GM18508 (cell line): ENCODE measurements around the gene SEL1L.
"Not testable (repeated sequence)": the region's sequence is repeated elsewhere in the genome, so short reads cannot be mapped to it uniquely, and the experiment has no call there.

ENCODE experiments used
- ATAC-seq: cut with Tn5 transposase; IDR thresholded peaks from one replicate; pipeline ENCODE4 v1.9.1; 2021; ENCODE audit warnings: moderate number of reproducible peaks; ENCODE audit not compliant: insufficient read depth, unreplicated experiment

SEL1L gene

GRCh38 chr14:81533212-81533535, 479 bp downstream of the SEL1L start:
- no peak for ATAC-seq

GRCh38 chr14:81529391-81529790, 4.3 kb downstream of the SEL1L start:
- ATAC-seq, result no peak

GRCh38 chr14:81525129-81525528, 8.5 kb downstream of the SEL1L start:
- ATAC-seq, result no peak

- no peak for ATAC-seq
Observed at GRCh38 chr14:81523616-81524015, 10.0 kb downstream of the SEL1L start.

GRCh38 chr14:81523016-81523415, 10.6 kb downstream of the SEL1L start:
- no peak for ATAC-seq

GRCh38 chr14:81521356-81521755, 12.3 kb downstream of the SEL1L start:
- no peak for ATAC-seq

GRCh38 chr14:81519200-81520011, 14.2 kb downstream of the SEL1L start:
- peak; percentile 82 for ATAC-seq

GRCh38 chr14:81517798-81518398, 15.8 kb downstream of the SEL1L start:
- ATAC-seq, result no peak

- no peak for ATAC-seq
Observed at GRCh38 chr14:81516986-81517797, 16.5 kb downstream of the SEL1L start.

- ATAC-seq, result not testable (repeated sequence)
Observed at GRCh38 chr14:81515927-81516326, 17.7 kb downstream of the SEL1L start.

- not testable (repeated sequence) for ATAC-seq
Observed at GRCh38 chr14:81512826-81513225, 20.8 kb downstream of the SEL1L start.

- ATAC-seq, result no peak
Observed at GRCh38 chr14:81511111-81511904, 22.3 kb downstream of the SEL1L start.

GRCh38 chr14:81509838-81510452, 23.7 kb downstream of the SEL1L start:
- ATAC-seq, result no peak

GRCh38 chr14:81509321-81509720, 24.3 kb downstream of the SEL1L start:
- no peak for ATAC-seq

- ATAC-seq, result no peak
Observed at GRCh38 chr14:81506487-81506886, 27.2 kb downstream of the SEL1L start.

GRCh38 chr14:81504864-81505263, 28.8 kb downstream of the SEL1L start:
- ATAC-seq, result no peak

GRCh38 chr14:81485781-81486180, 47.9 kb downstream of the SEL1L start:
- no peak for ATAC-seq

GRCh38 chr14:81485372-81485771, 48.3 kb downstream of the SEL1L start:
- ATAC-seq, result peak; percentile 93

GRCh38 chr14:81484120-81484519, 49.5 kb downstream of the SEL1L start:
- no peak for ATAC-seq

GRCh38 chr14:81480741-81481140, 52.9 kb downstream of the SEL1L start:
- ATAC-seq, result no peak
